Lower lobe of right lung (tissue), 2 donors: ENCODE data around the gene MTREX. TPM values are rescaled to one million over a fixed set of nuclear protein-coding genes. Genes with fewer than 3 reads are reported as not detected.

ENCODE experiments used
- ATAC-seq, 2 donors: fragments of 200-7000 bp; cut with Tn5 transposase; one replicate each; pipeline ENCODE4 v1.9.1; 2020 to 2022; ENCODE audit warnings: mild to moderate bottlenecking in 2 of 2, moderate library complexity in 2 of 2
- DNase-seq: peaks from one replicate; pipeline ENCODE4 v3.0.0-alpha.2; 2020
- H3K27ac ChIP-seq: fragments of 200-600 bp; one replicate; pipeline ENCODE4 v1.8.0; 2022
- H3K27me3 ChIP-seq: fragments of 200-600 bp; one replicate; pipeline ENCODE4 v1.8.0; 2022; ENCODE audit warnings: low read depth
- H3K36me3 ChIP-seq: fragments of 200-600 bp; one replicate; pipeline ENCODE4 v1.8.0; 2022; ENCODE audit warnings: mild to moderate bottlenecking
- H3K4me1 ChIP-seq: fragments of 200-600 bp; one replicate; pipeline ENCODE4 v1.8.0; 2022
- H3K4me3 ChIP-seq: fragments of 200-600 bp; one replicate; pipeline ENCODE4 v1.8.0; 2022; ENCODE audit warnings: mild to moderate bottlenecking
- H3K9me3 ChIP-seq: fragments of 200-600 bp; one replicate; pipeline ENCODE4 v1.8.0; 2022
- intact Hi-C: fragments of 100-400 bp; cut with DNase I; formaldehyde crosslinking; loops from one replicate; pipeline ENCODE4 v1.11.0; 2022
- total RNA-seq: library from RNA; stranded (reverse); fragmentation: NEBNext Ultra II Directional; extraction: Animal tissue kit (Norgen Biotek cat#: 25700); gene quantifications from one replicate; pipeline ENCODE4 v1.2.1, GENCODE V29; 2021
- TF ChIP-seq, protein P1 (sequence below): fragments of 200-600 bp; IDR thresholded peaks from one replicate; pipeline ENCODE4 v1.8.0; 2022; ENCODE audit warnings: antibody characterized with exemption, mild to moderate bottlenecking
- donor health status: DM: no; HTN: yes; CAD: no; lungs with severe emphysema.

Gene MTREX
- total RNA-seq, 1 donor from 2014 or later: 57.0 TPM

DNA sequence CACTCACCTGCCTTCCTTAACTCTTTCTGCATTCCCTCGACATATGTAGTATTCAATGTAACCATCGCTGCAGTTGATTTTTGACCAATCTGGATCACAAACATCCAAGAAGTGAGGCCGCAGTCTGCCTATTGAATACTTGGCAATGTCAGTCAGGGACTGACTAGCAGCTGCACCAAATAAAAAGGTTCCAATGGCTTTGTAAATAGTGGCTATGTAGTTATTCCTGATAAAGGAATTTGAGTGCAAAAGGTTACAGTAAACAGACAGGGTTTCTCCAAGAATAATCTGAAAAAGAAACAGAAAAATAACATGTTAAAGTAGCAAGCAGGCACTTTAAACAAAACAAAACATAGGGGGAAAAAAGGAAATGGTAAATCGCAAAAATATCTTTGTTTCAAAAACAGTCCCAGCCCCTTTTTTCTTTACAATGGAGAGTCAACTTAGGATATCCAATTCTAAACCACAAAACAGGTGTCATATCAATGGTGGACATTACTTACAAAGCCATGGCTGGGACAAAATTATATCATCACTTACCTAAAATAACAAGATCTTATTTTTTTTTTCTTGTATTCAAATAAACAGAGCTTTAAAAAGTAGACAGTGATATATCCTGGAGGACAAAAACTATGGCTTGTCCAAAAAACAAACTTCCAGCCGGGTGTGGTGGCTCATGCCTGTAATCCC lies 160.2 kb downstream of the MTREX start:
- Histone ChIP-seq H3K36me3 (no peaks in the 10 kb centered on the region), H3K27me3 (no peaks in the 10 kb centered on the region), H3K4me3 (no peak overlapping the region), H3K27ac (no peak overlapping the region), H3K9me3 (no peaks in the 10 kb centered on the region), H3K4me1 (peaks cover 10% of the 10 kb centered on the region)
- ATAC-seq: no peak
- intact Hi-C loops: no loop called here
- TF ChIP-seq, protein P1, sequence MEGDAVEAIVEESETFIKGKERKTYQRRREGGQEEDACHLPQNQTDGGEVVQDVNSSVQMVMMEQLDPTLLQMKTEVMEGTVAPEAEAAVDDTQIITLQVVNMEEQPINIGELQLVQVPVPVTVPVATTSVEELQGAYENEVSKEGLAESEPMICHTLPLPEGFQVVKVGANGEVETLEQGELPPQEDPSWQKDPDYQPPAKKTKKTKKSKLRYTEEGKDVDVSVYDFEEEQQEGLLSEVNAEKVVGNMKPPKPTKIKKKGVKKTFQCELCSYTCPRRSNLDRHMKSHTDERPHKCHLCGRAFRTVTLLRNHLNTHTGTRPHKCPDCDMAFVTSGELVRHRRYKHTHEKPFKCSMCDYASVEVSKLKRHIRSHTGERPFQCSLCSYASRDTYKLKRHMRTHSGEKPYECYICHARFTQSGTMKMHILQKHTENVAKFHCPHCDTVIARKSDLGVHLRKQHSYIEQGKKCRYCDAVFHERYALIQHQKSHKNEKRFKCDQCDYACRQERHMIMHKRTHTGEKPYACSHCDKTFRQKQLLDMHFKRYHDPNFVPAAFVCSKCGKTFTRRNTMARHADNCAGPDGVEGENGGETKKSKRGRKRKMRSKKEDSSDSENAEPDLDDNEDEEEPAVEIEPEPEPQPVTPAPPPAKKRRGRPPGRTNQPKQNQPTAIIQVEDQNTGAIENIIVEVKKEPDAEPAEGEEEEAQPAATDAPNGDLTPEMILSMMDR: no peak
- no peak for DNase-seq

DNA sequence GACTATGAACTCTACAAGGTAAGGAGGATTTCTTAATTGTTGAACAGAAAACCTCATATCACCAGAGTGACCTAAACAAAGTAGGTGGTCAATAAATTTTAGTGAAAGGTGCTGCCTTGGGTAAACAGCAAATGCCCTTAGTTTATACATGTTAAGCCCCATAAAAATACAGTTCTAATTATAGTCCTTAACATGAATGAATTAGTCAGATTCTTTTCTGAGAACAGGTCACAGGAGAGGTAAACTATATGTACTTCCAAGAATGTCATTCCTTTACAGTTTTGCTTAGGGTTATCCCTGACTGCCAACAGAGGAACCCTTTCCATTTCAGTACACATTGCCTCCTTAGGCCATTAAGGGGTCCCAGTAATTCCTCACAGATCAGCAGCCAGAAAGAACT lies 162.1 kb downstream of the MTREX start:
- DNase-seq: no peak
- no peak overlapping the region for H3K27ac ChIP-seq
- no peaks in the 10 kb centered on the region for H3K36me3 ChIP-seq
- intact Hi-C loops: no loop called here
- TF ChIP-seq, protein P1: no peak
- peaks cover 10% of the 10 kb centered on the region for H3K4me1 ChIP-seq
- no peaks in the 10 kb centered on the region for H3K27me3 ChIP-seq
- no peak overlapping the region for H3K4me3 ChIP-seq
- no peaks in the 10 kb centered on the region for H3K9me3 ChIP-seq
- no peak for ATAC-seq

DNA sequence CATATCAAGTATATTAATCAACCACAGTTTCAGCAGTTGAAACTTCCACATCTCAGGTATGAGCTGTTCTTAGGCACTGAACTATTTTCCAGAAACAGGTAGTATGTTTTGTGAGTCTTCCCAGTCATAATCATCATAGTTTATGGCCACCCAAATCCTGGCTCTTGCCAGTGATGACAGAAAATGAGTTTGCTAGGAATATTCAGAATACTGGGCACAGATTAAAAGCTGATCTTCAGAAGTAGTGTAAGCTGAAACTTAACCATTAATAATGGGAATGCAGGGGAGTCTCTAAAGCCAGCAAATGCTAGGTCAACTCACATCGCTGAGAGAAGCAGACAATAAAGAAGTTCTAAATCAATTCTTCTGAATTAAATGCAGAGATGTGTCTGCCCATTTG lies 162.5 kb downstream of the MTREX start:
- Histone ChIP-seq H3K36me3 (no peaks in the 10 kb centered on the region), H3K27me3 (no peaks in the 10 kb centered on the region), H3K4me1 (peaks cover 10% of the 10 kb centered on the region), H3K4me3 (no peak overlapping the region), H3K9me3 (no peaks in the 10 kb centered on the region), H3K27ac (no peak overlapping the region)
- TF ChIP-seq, protein P1: no peak
- ATAC-seq (no peak), DNase-seq (no peak)
- intact Hi-C loops: no loop called here

DNA sequence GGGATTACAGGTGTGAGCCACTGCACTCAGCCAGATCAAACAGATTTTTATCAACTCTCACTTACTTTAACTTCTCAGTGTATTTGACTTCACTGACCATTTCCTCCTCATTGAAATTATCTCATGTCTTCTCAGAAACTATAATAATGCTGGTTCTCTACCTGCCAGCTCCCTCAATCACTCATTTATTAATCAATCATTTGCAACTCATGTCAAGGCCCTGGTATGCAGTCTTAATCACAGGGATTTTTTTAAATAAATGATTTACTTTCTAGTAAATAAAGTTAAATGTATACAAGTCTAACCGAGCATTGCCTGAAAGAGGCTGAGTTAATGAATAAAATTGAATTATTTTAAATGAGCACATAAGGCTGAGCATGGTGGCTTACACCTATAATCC lies 163.7 kb downstream of the MTREX start:
- no peak overlapping the region for H3K4me3 ChIP-seq
- H3K27me3 ChIP-seq: no peaks in the 10 kb centered on the region
- ATAC-seq: no peak
- peaks cover 10% of the 10 kb centered on the region for H3K4me1 ChIP-seq
- no peak overlapping the region for H3K27ac ChIP-seq
- H3K9me3 ChIP-seq: no peaks in the 10 kb centered on the region
- TF ChIP-seq, protein P1: no peak
- no peaks in the 10 kb centered on the region for H3K36me3 ChIP-seq
- no peak for DNase-seq
- intact Hi-C loops: no loop called here

DNA sequence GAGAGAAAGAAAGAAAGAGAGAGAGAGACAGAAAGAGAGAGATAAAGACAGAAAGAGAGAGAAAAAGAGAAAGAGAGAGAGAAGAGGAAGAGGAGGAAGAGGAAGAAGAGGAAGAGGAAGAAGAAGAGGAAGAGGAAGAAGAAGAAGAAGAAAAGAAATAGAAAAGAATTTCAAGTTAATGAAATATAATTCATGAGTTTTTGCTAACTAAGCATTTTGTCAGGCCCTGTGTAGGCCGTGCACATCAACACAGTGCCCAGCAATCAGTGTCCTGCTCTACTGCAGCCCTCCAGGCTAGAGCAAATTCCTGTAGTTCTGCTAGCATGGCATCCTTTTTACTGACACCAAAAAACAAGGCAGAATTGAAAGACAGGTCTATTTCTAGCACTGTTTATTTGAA lies 164.9 kb downstream of the MTREX start:
- peaks cover 4% of the 10 kb centered on the region for H3K4me1 ChIP-seq
- TF ChIP-seq, protein P1: no peak
- H3K27ac ChIP-seq: no peak overlapping the region
- no peak overlapping the region for H3K4me3 ChIP-seq
- H3K36me3 ChIP-seq: no peaks in the 10 kb centered on the region
- DNase-seq: no peak
- H3K27me3 ChIP-seq: no peaks in the 10 kb centered on the region
- ATAC-seq: no peak
- H3K9me3 ChIP-seq: no peaks in the 10 kb centered on the region
- intact Hi-C loops: no loop called here

Other genes with a start within 250 kb of the MTREX start
- 9.6 TPM for gene GZMA, start 205.3 kb upstream of the MTREX start, total RNA-seq
- gene GPX8, start 147.8 kb upstream of the MTREX start, total RNA-seq: 10.8 TPM
- 0.24 TPM for gene CDC20B, start 134.8 kb upstream of the MTREX start, total RNA-seq
- 0.56 TPM for gene MCIDAS, start 80.7 kb upstream of the MTREX start, total RNA-seq
- gene CCNO, start 74.4 kb upstream of the MTREX start, total RNA-seq: 2.2 TPM
- gene DHX29, start 295 bp upstream of the MTREX start, total RNA-seq: 22.2 TPM
- gene PLPP1, start 227.0 kb downstream of the MTREX start, total RNA-seq: 48.1 TPM